ENCODE measurements around the gene GAGE10.

- no peak for TF ChIP-seq SP1 (IDR thresholded peaks at IDR 0.05; ENCODE audit: low read depth, low read length)
- TF ChIP-seq POLR2A (IDR thresholded peaks at IDR 0.05; ENCODE audit: control extremely low read depth in 1 of 2, low read depth in 2 of 2, low read length in 2 of 2) = no peak
- no peak for TF ChIP-seq ATF2 (IDR thresholded peaks at IDR 0.05; ENCODE audit: low read length)
- TF ChIP-seq CTCF (IDR thresholded peaks at IDR 0.05; ENCODE audit: control extremely low read depth in 1 of 3, insufficient read depth in 1 of 3, low read depth in 1 of 3, low read length in 3 of 3) = no peak
- TF ChIP-seq RAD21 (IDR thresholded peaks at IDR 0.05 in 1 of 2, conservative IDR thresholded peaks at IDR 0.05 in 1 of 2; ENCODE audit: low read depth in 2 of 2, low read length in 2 of 2) = no peak
Measured at GRCh38 chrX:49277535-49277830, 26.0 kb upstream of the GAGE10 start.

Data from H1 (cell line).